GM04503 (cell line): Measurements from ENCODE around the gene ERAP2.
"Not testable (repeated sequence)": the region's sequence is repeated elsewhere in the genome, so short reads cannot be mapped to it uniquely, and the experiment has no call there.

ENCODE experiments used
- DNase-seq: peaks from one replicate; pipeline ENCODE4 v3.0.0-alpha.2; 2012; ENCODE audit warnings: low read depth

The ERAP2 gene

DNA sequence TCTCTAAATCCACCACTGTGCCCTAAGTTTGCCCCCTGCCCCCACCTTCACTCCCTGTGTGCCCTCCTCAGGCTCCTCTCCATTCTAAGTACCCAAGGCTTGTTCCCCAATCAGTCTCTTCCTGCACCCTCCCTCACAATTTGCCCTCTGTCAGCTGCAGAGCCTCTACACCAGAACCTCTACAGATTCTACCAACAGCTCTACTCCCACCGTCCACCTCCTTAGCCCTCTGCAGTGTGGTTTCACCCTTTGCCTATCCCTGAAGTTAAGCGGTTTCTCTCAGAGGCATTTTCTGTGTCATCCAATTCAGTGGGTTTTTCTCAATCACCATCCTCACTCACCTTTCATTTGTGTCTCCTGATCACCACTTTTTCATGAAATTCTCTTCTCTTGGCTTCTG is 13.2 kb upstream of the ERAP2 start:
- DNase-seq = no peak

DNA sequence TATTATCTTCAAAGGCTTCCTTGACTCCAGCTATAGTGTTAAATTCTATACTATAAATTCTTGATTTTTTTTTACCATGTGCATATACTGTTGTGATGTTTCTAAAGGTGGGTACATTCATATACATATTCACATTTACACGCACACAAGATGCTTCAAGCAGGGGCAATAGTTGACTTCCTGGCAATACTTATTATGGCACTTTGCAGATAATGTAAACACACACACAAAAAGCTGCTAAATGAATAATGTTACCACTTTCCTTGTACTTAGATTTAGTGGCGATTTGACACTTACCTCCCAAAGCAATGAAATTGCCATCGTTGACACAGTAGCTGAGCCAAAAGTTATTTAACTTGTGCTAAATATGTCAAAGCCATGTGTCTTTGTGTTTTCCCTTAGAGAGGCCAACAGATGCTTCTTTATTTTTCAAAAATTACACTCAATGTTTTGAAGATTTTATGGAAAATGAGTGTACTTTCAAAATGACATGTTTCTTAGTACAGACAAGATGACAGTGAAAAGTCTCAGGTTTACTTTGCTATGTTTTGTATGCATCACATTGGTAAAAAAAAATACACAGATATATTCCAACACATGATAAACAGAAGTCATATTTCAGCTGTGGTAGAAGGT is 12.2 kb upstream of the ERAP2 start:
- DNase-seq = no peak

DNA sequence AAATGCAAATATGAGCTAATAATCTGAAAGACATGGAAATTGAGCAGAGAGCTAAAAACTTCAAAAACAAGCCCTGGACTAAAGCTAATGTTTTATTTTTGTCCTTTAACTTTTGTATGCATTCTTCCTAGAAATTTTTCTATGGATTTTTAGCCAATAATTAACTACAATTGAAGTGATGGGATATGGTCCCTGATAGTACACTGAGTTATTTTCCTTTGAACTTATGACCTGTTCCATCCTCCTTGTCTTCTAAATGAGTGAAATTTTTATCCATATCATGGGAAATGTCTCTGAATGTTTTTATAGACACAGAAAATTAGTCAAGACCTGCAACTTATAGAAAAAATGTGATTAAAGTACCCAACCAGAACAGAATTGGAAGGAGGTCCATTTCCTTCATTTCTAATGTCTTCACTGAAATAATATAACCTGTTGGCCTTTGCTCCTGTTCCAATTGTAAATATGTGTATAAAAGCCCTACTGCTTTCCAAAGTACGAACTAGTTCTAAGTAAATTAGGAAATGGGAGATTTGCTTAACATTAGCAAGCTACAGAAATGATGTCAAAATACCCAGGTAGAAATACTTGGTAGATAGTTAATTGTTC is 11.3 kb upstream of the ERAP2 start:
- DNase-seq = no peak

DNA sequence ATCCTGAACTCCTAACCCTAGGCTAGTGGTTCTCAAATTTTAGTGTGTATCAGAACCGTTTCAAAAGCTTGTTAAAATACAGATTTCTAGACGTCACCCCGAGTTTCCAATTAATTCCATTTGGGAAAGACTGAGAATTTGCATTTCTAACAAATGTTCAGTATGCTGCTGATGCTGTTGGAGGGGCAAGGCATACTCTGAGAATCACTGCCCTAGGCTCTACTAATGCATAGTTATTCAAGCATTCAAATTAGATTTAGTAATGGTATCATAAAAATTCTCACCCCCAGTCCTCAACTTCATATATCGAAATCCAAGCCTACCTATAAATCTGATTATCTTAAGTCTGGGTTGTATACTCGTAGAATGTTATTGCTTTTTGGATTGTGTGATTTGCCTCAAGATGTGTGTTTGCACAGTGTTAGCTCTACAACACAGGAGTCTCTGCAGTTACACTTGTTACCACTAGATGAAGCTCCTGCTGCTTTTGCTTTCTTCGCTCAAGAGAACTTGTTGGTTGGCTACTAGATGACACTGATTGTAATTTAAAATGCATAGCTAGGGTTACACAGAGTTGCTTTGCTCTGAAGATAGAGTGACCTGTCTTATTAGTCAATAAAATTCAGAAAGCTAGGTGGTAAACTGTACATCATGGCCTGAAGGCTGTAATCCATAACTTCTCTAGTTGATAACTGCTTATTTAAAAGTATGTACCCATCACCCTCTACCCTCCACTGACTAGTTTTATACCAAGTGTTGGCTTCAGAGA is 7.5 kb upstream of the ERAP2 start:
- no peak for DNase-seq

DNA sequence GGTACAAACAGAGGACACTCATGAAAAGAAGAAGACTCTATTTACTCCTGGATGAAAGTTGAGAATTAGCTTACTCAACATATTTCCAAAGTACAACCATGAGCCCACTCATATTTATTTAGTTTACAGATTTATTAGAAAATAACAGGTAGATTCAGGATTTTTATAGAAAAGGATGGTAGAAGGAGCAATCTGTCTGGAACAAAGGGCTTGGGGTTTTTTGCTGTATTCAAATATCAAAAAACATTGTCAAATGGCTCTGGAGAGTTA is 7.0 kb upstream of the ERAP2 start:
- no peak for DNase-seq

DNA sequence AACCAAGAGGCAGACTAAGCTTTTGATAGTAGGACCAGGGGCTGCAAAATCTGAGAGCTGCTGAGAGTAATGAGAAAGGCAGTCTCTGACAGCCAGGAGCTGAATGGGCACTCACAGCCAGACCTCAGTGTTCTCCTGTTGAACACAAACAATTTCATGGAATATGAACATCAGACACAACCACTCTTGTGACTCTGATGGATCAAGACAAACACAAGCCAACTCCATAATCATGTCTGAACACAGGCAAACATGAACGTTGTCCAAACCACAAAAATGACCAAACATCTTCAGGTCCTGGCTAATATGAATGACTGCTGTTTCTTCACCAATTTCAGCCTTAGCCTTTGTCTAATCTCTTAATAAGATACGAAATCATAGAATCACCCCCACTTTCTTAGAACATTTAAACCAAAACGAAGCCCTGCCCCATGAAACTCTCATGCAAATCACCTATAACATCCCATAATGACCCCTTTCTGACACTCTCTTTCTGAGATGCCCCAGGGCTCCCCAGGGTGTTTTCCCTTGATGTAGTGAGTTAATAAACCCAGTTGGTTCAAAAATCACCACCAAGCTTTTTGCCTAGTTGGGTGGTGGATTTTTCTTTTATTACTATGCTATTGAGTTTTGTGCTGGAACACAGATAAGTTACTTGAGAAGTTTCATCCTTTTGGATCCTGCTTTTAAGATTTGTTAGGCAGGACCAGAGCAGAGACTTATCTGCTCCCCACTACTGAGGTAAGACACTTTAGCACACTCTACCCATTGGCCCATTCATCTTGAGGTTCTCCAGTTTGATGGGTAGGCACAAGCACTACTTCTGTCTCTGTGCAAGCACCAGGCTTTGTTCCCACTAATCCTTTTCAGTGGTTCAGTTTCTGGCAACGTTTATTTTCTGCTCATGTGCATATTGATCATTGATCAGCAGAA is 5.9 kb upstream of the ERAP2 start:
- no peak for DNase-seq

DNA sequence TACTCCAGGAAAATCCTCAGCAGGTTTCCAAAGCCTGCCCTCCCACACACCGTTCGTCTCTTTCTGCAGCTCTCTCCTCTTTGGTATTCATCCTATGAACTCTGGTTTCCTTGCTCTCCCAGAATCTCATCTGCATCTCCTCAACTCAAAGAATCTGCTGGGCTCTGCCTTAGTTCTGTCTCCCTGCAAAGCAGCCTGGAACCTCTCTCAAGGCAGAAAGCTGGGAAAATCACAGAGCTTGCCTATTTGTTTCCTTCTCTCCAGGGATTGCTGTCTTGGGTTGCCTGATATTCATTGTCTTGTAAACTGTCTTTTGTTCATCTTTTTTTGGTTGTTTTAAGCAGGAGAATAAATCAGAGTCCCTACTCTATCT is 5.3 kb upstream of the ERAP2 start:
- DNase-seq = no peak

DNA sequence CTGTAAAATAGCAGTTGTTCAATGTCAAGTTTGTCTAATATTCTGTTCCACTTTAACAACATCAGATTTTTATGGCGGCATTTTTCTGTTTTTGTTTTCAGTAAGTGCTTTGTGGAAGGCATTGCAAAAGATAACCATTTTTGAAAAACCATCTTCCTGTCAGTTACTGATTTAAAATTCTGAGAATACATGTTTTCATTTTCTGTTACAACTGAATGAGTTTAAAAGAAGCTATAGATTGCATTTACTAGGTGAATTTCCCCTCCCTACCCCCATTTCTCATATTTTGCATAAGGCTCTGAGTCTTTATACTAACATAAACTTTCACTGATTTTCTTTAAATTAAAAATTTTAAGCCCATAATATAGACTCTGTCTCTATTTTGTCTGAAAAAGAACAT is 4.6 kb upstream of the ERAP2 start:
- DNase-seq = no peak

DNA sequence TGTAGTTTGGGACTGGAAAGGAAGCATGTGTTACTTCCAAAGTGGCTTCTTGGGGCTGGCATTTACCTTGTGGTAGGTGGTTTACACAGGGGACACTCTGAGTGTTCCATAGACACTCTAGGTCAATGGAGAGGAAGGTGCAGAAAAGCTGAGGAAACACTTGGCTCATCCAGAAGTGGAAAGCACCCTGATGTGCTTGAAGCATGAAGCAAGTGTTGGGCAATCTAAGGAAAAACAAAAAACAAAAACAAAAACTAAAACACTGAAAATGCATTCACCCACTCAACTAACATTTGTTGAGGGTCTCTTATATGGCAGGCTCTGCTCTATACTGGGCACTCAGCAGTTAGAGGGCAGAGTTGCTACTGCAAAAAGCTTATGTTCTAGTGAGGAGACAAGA is 2.9 kb upstream of the ERAP2 start:
- no peak for DNase-seq

DNA sequence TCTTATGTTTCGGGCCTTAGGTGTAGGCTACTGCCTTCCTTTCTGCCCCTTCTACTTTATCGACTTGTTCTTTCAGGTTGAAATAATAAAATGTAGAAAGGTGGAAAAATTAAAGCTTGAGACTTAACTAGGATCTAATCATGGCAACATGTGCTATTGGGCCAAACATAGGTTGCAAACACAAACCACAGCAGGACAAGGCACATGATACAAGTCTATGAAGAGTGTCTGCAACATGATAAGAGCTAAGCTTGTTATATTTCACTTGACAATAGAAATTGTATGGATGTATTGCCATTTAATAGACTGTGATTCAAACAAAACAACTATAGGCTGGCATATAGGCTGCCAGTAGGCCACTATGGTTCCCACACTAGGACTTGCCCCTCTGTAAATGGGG is 1.7 kb upstream of the ERAP2 start:
- DNase-seq = no peak

DNA sequence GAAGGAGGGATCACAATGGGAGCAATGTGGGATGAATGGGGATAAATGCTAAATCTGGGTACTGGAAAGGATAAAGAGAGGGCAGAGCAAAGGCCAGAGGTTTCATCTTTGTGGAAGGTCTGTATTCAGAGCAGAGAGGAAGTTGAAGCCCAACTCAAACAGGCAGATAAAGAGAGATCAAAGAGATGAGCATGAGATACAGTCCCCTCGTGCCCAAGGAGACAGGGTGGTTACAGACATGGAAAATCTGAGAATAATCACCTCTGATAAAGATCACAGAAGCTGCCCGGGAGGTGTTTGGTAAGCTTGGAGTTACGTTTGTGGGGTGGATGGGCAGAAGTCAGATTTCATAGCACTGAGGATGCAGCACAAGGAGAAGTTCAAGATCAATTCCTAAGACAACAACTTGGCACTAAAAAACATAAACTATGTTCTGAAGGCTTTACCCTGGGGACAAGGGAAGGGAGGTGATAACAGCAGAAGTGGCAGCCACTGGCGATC is 459 bp upstream of the ERAP2 start:
- no peak for DNase-seq

DNA sequence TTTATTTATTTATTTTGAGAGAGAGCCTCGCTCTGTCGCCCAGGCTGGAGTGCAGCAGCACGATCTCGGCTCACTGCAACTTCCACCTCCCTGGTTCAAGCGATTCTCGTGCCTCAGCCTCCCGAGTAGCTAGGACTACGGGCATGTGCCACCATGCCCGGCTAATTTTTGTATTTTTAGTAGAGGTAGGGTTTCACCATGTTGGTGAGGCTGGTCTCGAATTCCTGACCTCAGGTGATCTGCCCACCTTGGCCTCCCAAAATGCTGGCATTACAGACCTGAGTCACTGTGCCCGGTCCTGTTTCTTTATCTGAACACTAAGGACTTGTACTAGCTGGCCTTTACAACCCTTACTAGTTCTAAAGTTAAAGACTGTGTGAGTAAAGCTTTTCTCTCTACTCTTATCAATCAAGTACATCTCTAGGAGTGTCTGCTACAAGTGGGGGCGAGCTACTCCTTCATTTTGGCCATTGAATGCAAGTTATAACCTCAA is 723 bp downstream of the ERAP2 start:
- not testable (repeated sequence) for DNase-seq

DNA sequence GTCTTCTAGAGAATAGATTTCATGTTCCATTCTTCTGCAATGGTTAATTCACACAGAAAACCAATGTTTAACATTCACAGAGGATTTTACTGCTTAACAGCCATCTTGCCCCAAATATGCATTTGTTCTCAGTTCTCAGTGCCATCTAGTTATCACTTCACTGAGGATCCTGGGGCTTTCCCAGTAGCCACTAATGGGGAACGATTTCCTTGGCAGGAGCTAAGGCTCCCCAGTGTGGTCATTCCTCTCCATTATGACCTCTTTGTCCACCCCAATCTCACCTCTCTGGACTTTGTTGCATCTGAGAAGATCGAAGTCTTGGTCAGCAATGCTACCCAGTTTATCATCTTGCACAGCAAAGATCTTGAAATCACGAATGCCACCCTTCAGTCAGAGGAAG is 3.4 kb downstream of the ERAP2 start:
- no peak for DNase-seq

DNA sequence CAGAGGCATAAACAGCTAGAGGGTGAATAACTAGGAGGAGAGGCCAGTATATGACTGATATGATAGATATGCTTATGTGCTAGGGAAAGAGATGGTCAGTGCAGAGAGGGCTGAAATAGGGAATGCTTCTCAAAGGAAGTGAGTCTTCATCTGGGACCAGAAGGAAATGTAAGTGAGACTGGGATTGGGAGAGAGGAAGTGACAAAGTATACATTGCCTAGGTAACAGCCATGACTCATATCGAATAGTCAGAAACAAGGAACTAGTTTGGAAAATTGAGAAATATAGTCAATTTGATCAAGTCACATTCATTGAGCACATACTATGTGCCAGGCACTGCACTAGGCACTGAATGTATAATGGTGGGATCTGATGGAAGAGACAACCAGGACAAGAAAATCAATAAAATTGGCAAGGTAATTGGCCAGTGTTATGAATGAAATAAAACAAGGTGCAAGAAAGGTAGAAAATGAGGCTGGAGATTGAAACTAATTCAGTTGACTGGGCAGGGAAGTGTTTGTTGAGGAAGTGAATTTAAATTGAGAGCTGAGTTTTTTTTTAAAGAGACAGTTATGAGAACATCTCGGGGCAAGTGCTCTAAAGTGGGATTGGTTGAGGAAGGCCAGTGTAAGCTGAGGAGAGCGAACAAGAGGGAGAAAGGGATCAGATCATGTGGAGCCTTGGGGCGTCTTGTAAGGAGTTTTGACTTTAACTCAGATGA is 4.3 kb downstream of the ERAP2 start:
- DNase-seq = peak; percentile 30

DNA sequence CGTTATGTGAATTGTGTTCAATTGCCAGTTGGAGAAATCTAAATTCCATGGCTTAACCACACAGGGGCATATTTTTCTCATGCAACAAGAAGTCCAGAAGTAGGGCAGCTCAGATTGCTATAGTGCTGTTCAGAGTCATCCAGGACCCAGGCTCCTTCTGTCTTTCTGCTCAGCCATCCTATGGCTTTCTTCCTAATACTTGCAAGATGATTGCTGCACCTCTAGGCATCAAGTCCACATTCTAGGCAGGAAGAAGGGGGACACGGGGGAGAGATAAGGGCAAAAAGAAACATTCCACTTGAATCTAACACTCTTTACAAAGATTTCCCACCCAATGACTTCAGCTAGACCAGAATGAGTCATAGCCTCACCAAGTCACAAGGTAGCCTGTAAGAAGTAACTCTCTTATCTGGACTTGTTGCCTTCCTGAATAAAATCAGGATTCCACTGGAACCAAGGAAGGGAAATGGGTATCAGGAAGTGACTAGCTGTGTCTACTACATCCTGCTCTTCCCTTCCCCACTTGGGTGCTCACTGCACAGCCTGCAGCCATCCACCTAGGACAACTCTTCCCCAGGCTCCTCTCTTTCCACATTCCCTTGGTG is 5.3 kb downstream of the ERAP2 start:
- no peak for DNase-seq

DNA sequence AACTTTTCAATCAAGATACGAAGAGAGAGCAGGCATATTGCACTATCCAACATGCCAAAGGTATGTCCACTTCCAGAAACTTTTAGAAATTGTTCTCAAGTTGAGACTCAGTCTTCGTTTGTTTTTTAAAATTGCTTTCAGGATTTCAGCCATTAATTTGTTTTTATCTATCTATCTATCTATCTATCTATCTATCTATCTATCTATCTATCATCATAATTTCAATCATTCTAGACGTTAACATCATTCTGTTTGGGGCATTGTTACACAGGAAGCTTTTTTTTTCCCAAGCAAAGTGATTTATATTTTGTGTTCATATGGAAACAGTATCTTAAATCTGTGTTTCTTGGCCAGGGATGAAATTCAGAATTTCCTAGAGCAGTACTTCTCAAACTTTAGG is 7.6 kb downstream of the ERAP2 start:
- no peak for DNase-seq

DNA sequence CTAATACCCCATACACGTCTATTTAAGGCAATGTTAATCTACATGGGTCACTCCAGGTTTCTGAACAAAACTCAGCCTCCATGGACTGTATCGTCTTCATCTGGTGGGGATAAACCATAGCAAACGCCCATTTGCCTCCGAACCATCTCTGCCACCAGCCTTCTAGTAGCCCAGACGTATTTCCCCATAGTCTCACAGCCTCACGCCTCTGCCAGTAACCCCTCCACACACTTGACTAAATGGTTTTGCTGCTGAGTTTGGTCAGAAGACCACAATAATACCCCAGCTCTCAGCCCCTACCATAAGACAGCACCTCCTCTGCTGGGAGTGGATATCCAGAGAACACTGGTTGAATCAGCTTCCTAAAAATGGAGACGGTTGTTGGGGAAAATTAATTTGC is 8.7 kb downstream of the ERAP2 start:
- no peak for DNase-seq

DNA sequence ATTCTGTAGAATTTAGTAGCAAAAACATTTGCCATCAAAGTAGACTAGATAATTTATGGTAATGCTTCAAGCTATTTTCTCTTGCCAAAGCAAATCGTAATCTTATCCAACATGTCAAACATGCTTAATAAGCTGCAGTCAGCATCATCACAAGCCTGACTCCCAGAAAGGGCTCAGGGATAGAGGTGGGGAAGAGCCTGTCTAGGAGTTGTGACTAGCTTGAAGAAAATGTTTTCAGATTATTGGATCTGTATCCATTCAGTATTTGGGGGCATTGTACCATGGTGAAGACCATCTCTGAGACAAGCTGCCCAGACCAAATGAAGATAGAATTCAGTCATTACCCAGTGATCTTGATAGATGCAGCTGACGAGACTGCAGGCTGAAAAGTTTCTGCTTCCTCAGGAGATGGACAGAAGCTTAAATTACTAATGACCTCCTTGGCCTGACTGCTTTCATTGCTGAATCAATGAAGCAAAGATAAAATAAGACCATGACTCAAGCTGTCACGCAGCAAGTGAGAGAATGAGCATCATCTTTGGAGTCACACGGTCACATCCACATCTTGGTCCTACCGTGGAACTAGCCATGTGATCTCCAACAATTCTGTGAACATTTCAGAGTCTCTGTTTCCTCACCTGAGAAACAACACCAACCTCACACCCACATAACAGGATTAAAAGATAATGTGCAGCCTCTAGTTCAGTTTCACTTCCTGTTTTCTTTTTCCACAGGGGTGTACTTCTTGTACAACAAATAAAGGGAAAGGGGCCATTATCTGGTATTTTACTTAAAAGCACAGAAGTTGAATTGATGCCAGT is 9.4 kb downstream of the ERAP2 start:
- DNase-seq = no peak

DNA sequence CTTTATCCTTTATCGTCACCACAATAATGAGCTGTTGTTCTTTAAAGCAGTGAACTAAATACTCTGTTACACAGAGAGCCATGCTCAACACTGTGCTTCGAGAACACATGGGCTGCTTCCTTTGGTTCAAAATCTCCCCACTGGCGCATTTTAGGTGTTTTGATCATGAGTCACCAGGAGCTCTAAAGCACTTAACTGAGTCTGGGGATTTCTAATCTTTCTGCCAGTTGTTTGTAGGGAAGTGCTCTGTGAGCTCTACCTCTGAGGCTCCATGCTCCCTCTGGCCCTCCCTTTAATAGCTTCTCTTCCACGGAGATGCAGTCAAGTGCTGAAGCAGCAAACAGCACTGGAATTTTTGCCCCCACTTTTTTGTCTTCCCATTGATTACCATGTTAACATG is 17.0 kb downstream of the ERAP2 start:
- DNase-seq = no peak

DNA sequence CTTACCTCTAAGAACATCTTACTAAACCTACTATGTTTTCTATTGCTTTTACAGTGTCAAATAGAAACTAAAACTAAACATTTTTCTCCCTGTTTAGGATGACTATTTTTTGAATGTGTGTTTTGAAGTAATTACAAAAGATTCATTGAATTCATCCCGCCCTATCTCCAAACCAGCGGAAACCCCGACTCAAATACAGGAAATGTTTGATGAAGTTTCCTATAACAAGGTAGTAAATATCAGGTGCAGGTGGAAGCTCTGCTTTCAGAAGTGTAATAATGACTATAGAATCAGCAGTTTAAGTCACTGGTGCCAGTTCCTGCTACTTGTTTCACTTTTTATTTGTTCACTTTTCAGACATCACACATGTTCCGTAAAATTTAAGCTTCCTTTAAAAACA is 20.0 kb downstream of the ERAP2 start:
- DNase-seq = no peak

DNA sequence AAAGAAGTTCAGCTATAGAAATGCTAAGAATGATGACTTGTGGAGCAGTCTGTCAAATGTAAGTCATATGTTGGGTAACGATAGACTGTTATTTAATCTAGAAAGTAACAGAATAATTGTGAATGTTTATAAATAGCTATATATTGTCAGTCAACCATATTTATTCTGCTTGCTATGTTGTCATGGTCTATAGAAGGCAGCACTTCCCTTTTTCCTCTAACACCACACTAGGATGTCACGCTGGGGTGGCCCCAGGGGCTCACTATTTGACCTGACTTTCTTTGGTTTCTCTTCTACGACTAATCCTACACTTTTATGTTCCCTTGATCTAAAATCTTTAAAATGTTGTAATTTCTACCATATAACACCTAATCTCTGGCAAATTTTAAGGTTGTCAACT is 20.5 kb downstream of the ERAP2 start:
- DNase-seq = no peak
